ENCODE data around the gene BDKRB1.

Gene BDKRB1

GRCh38 chr14:96263347-96264199, 7.6 kb downstream of the BDKRB1 start:
- no peak for DNase-seq

- no peak for DNase-seq
These were observed 8.2 kb downstream of the BDKRB1 start for GRCh38 chr14:96264200-96264553.

- DNase-seq, result no peak
These were observed 8.8 kb downstream of the BDKRB1 start for GRCh38 chr14:96264853-96265252.

- DNase-seq, result no peak
These were observed 9.5 kb downstream of the BDKRB1 start for GRCh38 chr14:96265383-96266095.

- DNase-seq, result no peak
These were observed 11.3 kb downstream of the BDKRB1 start for GRCh38 chr14:96267336-96267735.

GRCh38 chr14:96267916-96268315, 11.9 kb downstream of the BDKRB1 start:
- no peak for DNase-seq

- no peak for DNase-seq
These were observed 12.7 kb downstream of the BDKRB1 start for GRCh38 chr14:96268431-96269358.

- no peak for DNase-seq
These were observed 13.3 kb downstream of the BDKRB1 start for GRCh38 chr14:96269359-96269710.

- no peak for DNase-seq
These were observed 14.8 kb downstream of the BDKRB1 start for GRCh38 chr14:96270565-96271420.

- DNase-seq, result no peak
These were observed 15.4 kb downstream of the BDKRB1 start for GRCh38 chr14:96271421-96271762.

GRCh38 chr14:96272777-96273473, 16.9 kb downstream of the BDKRB1 start:
- no peak for DNase-seq

- DNase-seq, result no peak
These were observed 17.6 kb downstream of the BDKRB1 start for GRCh38 chr14:96273629-96274028.

- no peak for DNase-seq
These were observed 18.1 kb downstream of the BDKRB1 start for GRCh38 chr14:96274122-96274521.

- no peak for DNase-seq
These were observed 18.5 kb downstream of the BDKRB1 start for GRCh38 chr14:96274543-96274942.

- DNase-seq, result peak; percentile 73
These were observed 19.4 kb downstream of the BDKRB1 start for GRCh38 chr14:96275177-96276112.

- DNase-seq, result no peak
These were observed 21.9 kb downstream of the BDKRB1 start for GRCh38 chr14:96277890-96278289.

GRCh38 chr14:96279564-96279963, 23.6 kb downstream of the BDKRB1 start:
- no peak for DNase-seq

- no peak for DNase-seq
These were observed 24.1 kb downstream of the BDKRB1 start for GRCh38 chr14:96280104-96280503.

- no peak for DNase-seq
These were observed 25.5 kb downstream of the BDKRB1 start for GRCh38 chr14:96281486-96281885.

GRCh38 chr14:96284008-96284407, 28.0 kb downstream of the BDKRB1 start:
- no peak for DNase-seq

GRCh38 chr14:96284430-96284829, 28.4 kb downstream of the BDKRB1 start:
- DNase-seq, result no peak
